NCI-H524 treated with DMSO at 0.1 percent for 48 hours (cell line): ENCODE results near the gene PSME2.
"Not testable (repeated sequence)": the region's sequence is repeated elsewhere in the genome, so short reads cannot be mapped to it uniquely, and the experiment has no call there.

Source experiments
- DNase-seq: peaks from one replicate; lab custom pipeline; 2025; lab: John Stamatoyannopoulos, UW

The PSME2 gene

GRCh38 chr14:24114532-24115421, 31.6 kb downstream of the PSME2 start, which contains the start of the genes DCAF11 and NRL:
Gene DCAF11, plus strand, starts transcription at chr14:24114777. Its CDS starts 818 bp downstream, at chr14:24115595.
Gene NRL, minus strand, starts transcription at chr14:24114949. Its CDS starts 32,101 bp downstream, at chr14:24082848.
- peak; percentile 100 for DNase-seq

- DNase-seq = peak; percentile 84
These were observed 32.4 kb downstream of the PSME2 start for GRCh38 chr14:24113801-24114531.

GRCh38 chr14:24113379-24113800, 33.0 kb downstream of the PSME2 start:
- no peak for DNase-seq

- no peak for DNase-seq
These were observed 35.9 kb downstream of the PSME2 start for GRCh38 chr14:24110523-24110922.

- no peak for DNase-seq
These were observed 36.4 kb downstream of the PSME2 start for GRCh38 chr14:24110060-24110459.

GRCh38 chr14:24108336-24108874, 38.0 kb downstream of the PSME2 start:
- no peak for DNase-seq

- no peak for DNase-seq
These were observed 39.6 kb downstream of the PSME2 start for GRCh38 chr14:24106672-24107271.

GRCh38 chr14:24105609-24106239, 40.7 kb downstream of the PSME2 start:
- DNase-seq = not testable (repeated sequence)

- no peak for DNase-seq
These were observed 43.0 kb downstream of the PSME2 start for GRCh38 chr14:24103451-24103850.

- no peak for DNase-seq
These were observed 43.9 kb downstream of the PSME2 start for GRCh38 chr14:24102357-24103048.

GRCh38 chr14:24100982-24101494, 45.4 kb downstream of the PSME2 start:
- DNase-seq = no peak

- no peak for DNase-seq
These were observed 46.0 kb downstream of the PSME2 start for GRCh38 chr14:24100197-24100981.

GRCh38 chr14:24098927-24099813, 47.2 kb downstream of the PSME2 start:
- DNase-seq = no peak

GRCh38 chr14:24098229-24098926, 48.0 kb downstream of the PSME2 start:
- no peak for DNase-seq

- DNase-seq = no peak
These were observed 49.7 kb downstream of the PSME2 start for GRCh38 chr14:24096545-24097181.

GRCh38 chr14:24095271-24096068, 50.9 kb downstream of the PSME2 start:
- no peak for DNase-seq

- no peak for DNase-seq
These were observed 51.6 kb downstream of the PSME2 start for GRCh38 chr14:24094841-24095270.
